ENCODE data around the gene SNX5. TPM values are rescaled to one million over a fixed set of nuclear protein-coding genes. Genes with fewer than 3 reads are reported as not detected.

Gene SNX5
- total and polyA plus RNA-seq, 2 of the 8 experiments (the other 6 are each of a cell fraction or from before 2014, with no cell fraction given), result 155 to 194 TPM

- no peak for TF ChIP-seq FOSL1 (IDR thresholded peaks at IDR 0.05; ENCODE audit: insufficient read depth, low read depth, low read length)
- TF ChIP-seq RBBP5 (IDR thresholded peaks at IDR 0.05; ENCODE audit: borderline replicate concordance, low read depth, low read length), result no peak
- TF ChIP-seq TEAD4 (IDR thresholded peaks at IDR 0.05; ENCODE audit: low read depth, low read length), result no peak
- TF ChIP-seq SRF (IDR thresholded peaks at IDR 0.05; ENCODE audit: low read depth, low read length), result no peak
- TF ChIP-seq HDAC2 (IDR thresholded peaks at IDR 0.05; ENCODE audit: borderline replicate concordance in 1 of 2, low read depth in 2 of 2, low read length in 2 of 2), result no peak
- TF ChIP-seq RFX5 (IDR thresholded peaks at IDR 0.05; ENCODE audit: borderline replicate concordance, low read depth, low read length), result no peak
- no peak for TF ChIP-seq MAFK (IDR thresholded peaks at IDR 0.05; ENCODE audit: low read depth, low read length)
Observed at GRCh38 chr20:17956099-17956685, 12.4 kb downstream of the SNX5 start (continued).
